GM21737 (cell line): Measurements from ENCODE around the gene C16orf87.
A peak's percentile ranks its signal among the peaks of the same experiment; 100 is the strongest.
"Not testable (repeated sequence)": the region's sequence is repeated elsewhere in the genome, so short reads cannot be mapped to it uniquely, and the experiment has no call there.

Source experiments
- ATAC-seq: cut with Tn5 transposase; IDR thresholded peaks from one replicate; pipeline ENCODE4 v1.9.1; 2021; ENCODE audit warnings: mild to moderate bottlenecking, moderate library complexity; ENCODE audit not compliant: unreplicated experiment

The C16orf87 gene

GRCh38 chr16:46830902-46831647, at the start of gene C16orf87:
Gene C16orf87 (minus strand): TSS chr16:46831180. CDS start chr16:46831149, 31 bp downstream.
- peak; percentile 94 for ATAC-seq

- ATAC-seq: no peak
Observed at GRCh38 chr16:46875243-46875642, 44.3 kb upstream of the C16orf87 start.

GRCh38 chr16:46873201-46873600, 42.2 kb upstream of the C16orf87 start:
- no peak for ATAC-seq

GRCh38 chr16:46871597-46871996, 40.6 kb upstream of the C16orf87 start:
- ATAC-seq: no peak

- ATAC-seq: not testable (repeated sequence)
Observed at GRCh38 chr16:46868891-46869290, 37.9 kb upstream of the C16orf87 start.

- not testable (repeated sequence) for ATAC-seq
Observed at GRCh38 chr16:46867486-46867885, 36.5 kb upstream of the C16orf87 start.

GRCh38 chr16:46866286-46866685, 35.3 kb upstream of the C16orf87 start:
- ATAC-seq: no peak

- ATAC-seq: no peak
Observed at GRCh38 chr16:46862555-46863447, 31.8 kb upstream of the C16orf87 start.

GRCh38 chr16:46859719-46860152, 28.8 kb upstream of the C16orf87 start:
- no peak for ATAC-seq

GRCh38 chr16:46858151-46858550, 27.2 kb upstream of the C16orf87 start:
- no peak for ATAC-seq

- no peak for ATAC-seq
Observed at GRCh38 chr16:46857368-46857945, 26.5 kb upstream of the C16orf87 start.

- no peak for ATAC-seq
Observed at GRCh38 chr16:46855389-46855788, 24.4 kb upstream of the C16orf87 start.

- no peak for ATAC-seq
Observed at GRCh38 chr16:46854846-46855245, 23.9 kb upstream of the C16orf87 start.

GRCh38 chr16:46853713-46854443, 22.9 kb upstream of the C16orf87 start:
- no peak for ATAC-seq

- ATAC-seq: no peak
Observed at GRCh38 chr16:46852130-46852529, 21.1 kb upstream of the C16orf87 start.

- ATAC-seq: no peak
Observed at GRCh38 chr16:46850619-46851555, 19.9 kb upstream of the C16orf87 start.

- no peak for ATAC-seq
Observed at GRCh38 chr16:46848768-46849764, 18.1 kb upstream of the C16orf87 start.

- ATAC-seq: no peak
Observed at GRCh38 chr16:46845952-46846351, 15.0 kb upstream of the C16orf87 start.
